MCF 10A (cell line): ENCODE results near the gene TBC1D9. TPM values are rescaled to one million over a fixed set of nuclear protein-coding genes. Genes with fewer than 3 reads are reported as not detected.
A peak's percentile ranks its signal among the peaks of the same experiment; 100 is the strongest.

Experiments
- BruUV-seq: library from RNA; stranded (reverse); fragments of 400-500 nt; replicated peaks from 2 replicates; lab custom pipeline; 2021; lab: Mats Ljungman, UMichigan
- CTCF ChIA-PET: fragments of 300-600 bp; sonication (Branson Sonifier 250); formaldehyde crosslinking; extraction: SDS; loops from one replicate; lab custom pipeline; 2021; ENCODE audit warnings: antibody characterized with exemption, inconsistent platforms; lab: Yijun Ruan, JAX
- POLR2A ChIA-PET: fragments of 300-600, 350-650 bp; sonication (Branson Sonifier 250); formaldehyde crosslinking; extraction: SDS; loops from one replicate; lab custom pipeline; 2020; ENCODE audit warnings: antibody characterized with exemption, inconsistent platforms; lab: Yijun Ruan, JAX
- DNase-seq: peaks from one replicate; pipeline ENCODE4 v3.0.0-alpha.2; 2018; ENCODE audit not compliant: unreplicated experiment
- H3K27ac Mint-ChIP-seq: one replicate; pipeline ENCODE4 v1.8.0; 2022; ENCODE audit warnings: mild to moderate bottlenecking, low read depth, mixed read lengths; ENCODE audit not compliant: unreplicated experiment
- H3K27me3 Mint-ChIP-seq: one replicate; pipeline ENCODE4 v1.8.0; 2022; ENCODE audit warnings: mixed read lengths; ENCODE audit not compliant: insufficient read depth, unreplicated experiment
- H3K36me3 Mint-ChIP-seq: one replicate; pipeline ENCODE4 v1.8.0; 2022; ENCODE audit warnings: mild to moderate bottlenecking, moderate library complexity, mixed read lengths; ENCODE audit not compliant: insufficient read depth, unreplicated experiment
- H3K4me1 Mint-ChIP-seq: one replicate; pipeline ENCODE4 v1.8.0; 2022; ENCODE audit warnings: mixed read lengths; ENCODE audit not compliant: insufficient read depth, unreplicated experiment
- H3K4me3 Mint-ChIP-seq: one replicate; pipeline ENCODE4 v1.8.0; 2022; ENCODE audit warnings: mild to moderate bottlenecking, moderate library complexity, mixed read lengths; ENCODE audit not compliant: unreplicated experiment
- H3K9me3 Mint-ChIP-seq: one replicate; pipeline ENCODE4 v1.8.0; 2022; ENCODE audit warnings: mixed read lengths; ENCODE audit not compliant: unreplicated experiment
- intact Hi-C: fragments of 100-400 bp; cut with micrococcal nuclease; formaldehyde crosslinking; loops from 2 replicates; pipeline ENCODE4 v1.14.1; 2022
- total RNA-seq: library from RNA; stranded (reverse); gene quantifications from 2 replicates; pipeline ENCODE4 v1.2.3, GENCODE V29; 2022
- TF ChIP-seq, protein P1 (sequence below): fragments of 200-600 bp; IDR thresholded peaks from one replicate; pipeline ENCODE4 v1.8.0; 2022; ENCODE audit warnings: antibody characterized with exemption, mild to moderate bottlenecking; ENCODE audit not compliant: unreplicated experiment

TBC1D9 gene
- total RNA-seq, 1 experiment from 2014 or later: 17.4 TPM

DNA sequence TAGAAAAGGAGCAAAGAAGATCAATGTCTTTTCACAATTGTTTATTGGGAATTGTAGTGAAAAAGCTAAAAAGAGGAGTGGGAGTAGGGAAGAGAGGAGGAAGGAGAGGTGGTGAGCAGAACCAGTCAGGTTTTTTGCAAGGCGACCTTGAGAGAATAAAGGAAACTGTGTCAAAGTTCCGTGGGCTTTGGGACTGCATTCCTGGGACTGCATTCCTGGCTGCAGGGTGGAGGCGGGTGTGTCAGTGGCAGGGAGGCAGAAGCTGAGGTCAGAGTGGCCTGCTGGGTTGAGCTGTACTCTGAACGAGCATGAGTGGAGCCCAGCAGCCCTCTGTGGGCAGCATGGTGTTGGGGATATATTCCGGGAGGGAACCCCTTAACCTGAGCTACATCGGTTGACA, 120.6 kb downstream of the TBC1D9 start:
- intact Hi-C loops: no loop called here
- H3K27ac Mint-ChIP-seq: peak overlapping the region; percentile 34
- peak; percentile 15 for DNase-seq
- CTCF ChIA-PET: interaction anchor here (0.6 to 2.5 kb wide), 5 partner anchors 8 to 276 kb away, joined by 3 to 6 read pairs (median 4); no protein-coding TSS in a partner anchor
- TF ChIP-seq, protein P1, sequence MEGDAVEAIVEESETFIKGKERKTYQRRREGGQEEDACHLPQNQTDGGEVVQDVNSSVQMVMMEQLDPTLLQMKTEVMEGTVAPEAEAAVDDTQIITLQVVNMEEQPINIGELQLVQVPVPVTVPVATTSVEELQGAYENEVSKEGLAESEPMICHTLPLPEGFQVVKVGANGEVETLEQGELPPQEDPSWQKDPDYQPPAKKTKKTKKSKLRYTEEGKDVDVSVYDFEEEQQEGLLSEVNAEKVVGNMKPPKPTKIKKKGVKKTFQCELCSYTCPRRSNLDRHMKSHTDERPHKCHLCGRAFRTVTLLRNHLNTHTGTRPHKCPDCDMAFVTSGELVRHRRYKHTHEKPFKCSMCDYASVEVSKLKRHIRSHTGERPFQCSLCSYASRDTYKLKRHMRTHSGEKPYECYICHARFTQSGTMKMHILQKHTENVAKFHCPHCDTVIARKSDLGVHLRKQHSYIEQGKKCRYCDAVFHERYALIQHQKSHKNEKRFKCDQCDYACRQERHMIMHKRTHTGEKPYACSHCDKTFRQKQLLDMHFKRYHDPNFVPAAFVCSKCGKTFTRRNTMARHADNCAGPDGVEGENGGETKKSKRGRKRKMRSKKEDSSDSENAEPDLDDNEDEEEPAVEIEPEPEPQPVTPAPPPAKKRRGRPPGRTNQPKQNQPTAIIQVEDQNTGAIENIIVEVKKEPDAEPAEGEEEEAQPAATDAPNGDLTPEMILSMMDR: no peak
- H3K36me3 Mint-ChIP-seq: peaks cover 32% of the 10 kb centered on the region
- H3K27me3 Mint-ChIP-seq: no peaks in the 10 kb centered on the region
- no peaks in the 10 kb centered on the region for H3K9me3 Mint-ChIP-seq
- POLR2A ChIA-PET: interaction anchor here (0.6 to 2.1 kb wide), 3 partner anchors 13 to 121 kb away, joined by 3 to 6 read pairs (median 4); partner anchors contain the start of gene TBC1D9
- no TSS peak for BruUV-seq
- H3K4me1 Mint-ChIP-seq: peaks cover 6% of the 10 kb centered on the region
- no peak overlapping the region for H3K4me3 Mint-ChIP-seq

DNA sequence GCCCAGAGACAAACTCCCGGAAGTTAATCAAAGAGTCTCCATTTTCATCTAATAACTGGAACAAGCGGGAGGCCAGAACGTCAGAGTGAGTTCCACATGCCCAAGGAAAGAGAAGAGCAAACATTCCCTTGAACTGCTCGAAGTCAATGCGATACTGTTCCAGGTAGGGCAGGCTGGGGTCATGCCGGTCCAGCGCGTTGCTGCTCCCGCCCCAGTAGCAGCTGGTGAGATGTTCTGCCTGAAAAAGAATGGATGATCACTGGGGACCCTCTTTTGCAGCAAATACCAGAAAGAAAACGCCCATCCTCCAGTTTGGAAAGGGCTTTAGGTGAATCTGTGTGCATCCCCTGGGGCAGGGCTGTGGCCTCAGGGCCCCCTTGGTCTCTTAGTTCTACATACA, 122.2 kb downstream of the TBC1D9 start:
- DNase-seq: no peak
- Mint-ChIP-seq H3K27ac (no peak overlapping the region), H3K36me3 (peaks cover 21% of the 10 kb centered on the region), H3K9me3 (no peaks in the 10 kb centered on the region), H3K4me3 (no peak overlapping the region), H3K27me3 (no peaks in the 10 kb centered on the region), H3K4me1 (peaks cover 6% of the 10 kb centered on the region)
- intact Hi-C loops: no loop called here
- CTCF ChIA-PET: no interaction called here
- TF ChIP-seq, protein P1: no peak
- no TSS peak for BruUV-seq
- POLR2A ChIA-PET: interaction anchor here (2.1 kb wide), 1 partner anchor 121 kb away, joined by 4 read pairs; no protein-coding TSS in a partner anchor

DNA sequence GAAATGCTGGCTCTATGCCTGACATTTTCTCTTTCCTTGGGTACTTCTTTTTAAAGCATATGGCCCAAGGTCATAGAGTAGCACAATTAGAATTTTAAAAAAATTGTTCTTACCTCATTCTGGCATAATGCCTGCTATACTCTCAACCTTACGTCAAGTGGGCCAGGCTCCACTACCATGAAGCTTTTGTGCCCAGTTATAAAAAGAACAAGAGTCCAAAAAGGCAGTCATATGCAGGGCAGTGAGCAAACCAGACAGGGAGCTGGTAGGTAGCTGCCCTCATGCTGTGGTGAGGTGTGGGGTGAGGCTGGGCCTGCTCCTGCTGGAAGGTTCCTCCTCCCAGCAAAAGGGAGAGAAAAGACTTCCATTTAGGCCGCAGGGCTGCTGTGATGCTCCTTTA, 123.1 kb downstream of the TBC1D9 start:
- ChIA-PET POLR2A (no interaction called here), CTCF (interaction anchor here (0.6 to 1.3 kb wide), 3 partner anchors 16 to 274 kb away, joined by 3 read pairs; no protein-coding TSS in a partner anchor)
- H3K9me3 Mint-ChIP-seq: no peaks in the 10 kb centered on the region
- intact Hi-C loops: no loop called here
- no peak for DNase-seq
- peaks cover 22% of the 10 kb centered on the region for H3K36me3 Mint-ChIP-seq
- TF ChIP-seq, protein P1: no peak
- no peak overlapping the region for H3K27ac Mint-ChIP-seq
- no peak overlapping the region for H3K4me3 Mint-ChIP-seq
- no TSS peak for BruUV-seq
- no peaks in the 10 kb centered on the region for H3K27me3 Mint-ChIP-seq
- H3K4me1 Mint-ChIP-seq: peaks cover 6% of the 10 kb centered on the region

DNA sequence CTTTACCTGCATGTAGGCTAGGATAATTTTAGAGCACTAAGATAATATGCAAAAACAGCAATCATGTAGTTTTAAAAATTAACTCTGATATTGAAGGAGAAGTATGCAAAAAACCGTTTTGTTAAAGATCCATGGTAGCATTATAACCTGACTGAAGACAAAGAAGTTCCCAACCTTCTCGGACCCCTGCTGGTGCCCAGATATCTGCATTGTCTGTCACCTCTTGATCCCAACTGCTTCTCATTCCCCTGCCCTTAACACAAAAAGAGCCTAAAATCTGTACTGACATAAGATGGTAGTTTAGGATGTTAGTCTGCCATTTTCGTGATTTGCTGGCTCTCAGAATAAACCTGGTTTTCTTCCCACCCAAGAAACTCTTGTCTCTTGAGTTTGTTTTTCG, 125.9 kb downstream of the TBC1D9 start:
- no peaks in the 10 kb centered on the region for H3K9me3 Mint-ChIP-seq
- no TSS peak for BruUV-seq
- POLR2A ChIA-PET: no interaction called here
- H3K4me3 Mint-ChIP-seq: no peak overlapping the region
- intact Hi-C loops: no loop called here
- no peak for DNase-seq
- CTCF ChIA-PET: no interaction called here
- TF ChIP-seq, protein P1: no peak
- H3K27me3 Mint-ChIP-seq: no peaks in the 10 kb centered on the region
- H3K27ac Mint-ChIP-seq: no peak overlapping the region
- H3K4me1 Mint-ChIP-seq: peaks cover under 1% of the 10 kb centered on the region
- peaks cover 17% of the 10 kb centered on the region for H3K36me3 Mint-ChIP-seq
